ENCODE results near the gene RAD51B. TPM values are rescaled to one million over a fixed set of nuclear protein-coding genes. Genes with fewer than 3 reads are reported as not detected.

RAD51B gene
- total RNA-seq, 1 experiment from 2014 or later: 8.5 TPM

DNA sequence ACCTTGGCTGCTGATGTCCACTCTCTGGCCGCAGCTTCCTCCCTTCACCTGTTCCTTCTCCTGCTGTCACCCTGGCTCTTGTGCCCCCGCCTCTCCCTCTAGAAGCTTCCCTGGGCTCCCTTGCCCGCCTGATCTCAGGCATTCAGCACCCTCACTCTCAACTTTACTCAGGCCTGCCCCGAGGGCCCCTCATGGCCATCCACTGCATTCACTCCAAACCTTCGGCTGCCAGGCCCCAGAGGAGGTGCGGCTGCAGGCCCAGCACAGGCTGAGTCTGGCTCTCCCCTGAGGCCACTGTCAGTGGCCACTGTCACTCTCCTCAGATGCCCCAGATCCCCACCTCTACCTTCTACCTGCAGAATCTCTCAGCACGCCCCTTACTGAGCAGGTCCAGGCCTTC is 789.4 kb downstream of the RAD51B start:
- ATAC-seq (no peak), DNase-seq (ENCODE audit: low read depth, low spot score) (no peak)
- H3K4me3 ChIP-seq (ENCODE audit: low read depth in 2 of 2, low read length in 2 of 2): no peak overlapping the region
- 0 out of 2 replicates have a peak, but pooled peaks cover 2% of the 10 kb centered on the region for H3K4me1 ChIP-seq (ENCODE audit: control insufficient read depth, insufficient read depth, low read length)
- no peaks in the 10 kb centered on the region for H3K9me3 ChIP-seq (ENCODE audit: control insufficient read depth, insufficient read depth, low read depth, low read length)
- in situ Hi-C loops (cut with HindIII; ENCODE audit: low pct_unique_long_range_greater_than_20kb, low sequenced_read_pairs) (no loop called here), intact Hi-C loops (cut with micrococcal nuclease; ENCODE audit: unreplicated experiment) (no loop called here)
- ChIA-PET POLR2A (no interaction called here), CTCF (no interaction called here)
- BruUV-seq (replicated peaks): no TSS peak
- H3K27ac ChIP-seq (ENCODE audit: low read length): no peak overlapping the region
- no peaks in the 10 kb centered on the region for H3K36me3 ChIP-seq (ENCODE audit: control insufficient read depth, insufficient read depth, low read length)
- H3K27me3 ChIP-seq (ENCODE audit: control insufficient read depth, insufficient read depth, low read length): no peaks in the 10 kb centered on the region
- TF ChIP-seq, protein P1, sequence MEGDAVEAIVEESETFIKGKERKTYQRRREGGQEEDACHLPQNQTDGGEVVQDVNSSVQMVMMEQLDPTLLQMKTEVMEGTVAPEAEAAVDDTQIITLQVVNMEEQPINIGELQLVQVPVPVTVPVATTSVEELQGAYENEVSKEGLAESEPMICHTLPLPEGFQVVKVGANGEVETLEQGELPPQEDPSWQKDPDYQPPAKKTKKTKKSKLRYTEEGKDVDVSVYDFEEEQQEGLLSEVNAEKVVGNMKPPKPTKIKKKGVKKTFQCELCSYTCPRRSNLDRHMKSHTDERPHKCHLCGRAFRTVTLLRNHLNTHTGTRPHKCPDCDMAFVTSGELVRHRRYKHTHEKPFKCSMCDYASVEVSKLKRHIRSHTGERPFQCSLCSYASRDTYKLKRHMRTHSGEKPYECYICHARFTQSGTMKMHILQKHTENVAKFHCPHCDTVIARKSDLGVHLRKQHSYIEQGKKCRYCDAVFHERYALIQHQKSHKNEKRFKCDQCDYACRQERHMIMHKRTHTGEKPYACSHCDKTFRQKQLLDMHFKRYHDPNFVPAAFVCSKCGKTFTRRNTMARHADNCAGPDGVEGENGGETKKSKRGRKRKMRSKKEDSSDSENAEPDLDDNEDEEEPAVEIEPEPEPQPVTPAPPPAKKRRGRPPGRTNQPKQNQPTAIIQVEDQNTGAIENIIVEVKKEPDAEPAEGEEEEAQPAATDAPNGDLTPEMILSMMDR (IDR thresholded peaks at IDR 0.05): no peak
- TF ChIP-seq SIN3A (IDR thresholded peaks at IDR 0.05; ENCODE audit: borderline replicate concordance, insufficient read depth, low read depth, low read length) (no peak), TCF7L2 (IDR thresholded peaks at IDR 0.05; ENCODE audit: low read depth, low read length) (no peak), POLR2AphosphoS5 (IDR thresholded peaks at IDR 0.05; ENCODE audit: low read depth, low read length) (no peak)
- TF ChIP-seq, protein P2, sequence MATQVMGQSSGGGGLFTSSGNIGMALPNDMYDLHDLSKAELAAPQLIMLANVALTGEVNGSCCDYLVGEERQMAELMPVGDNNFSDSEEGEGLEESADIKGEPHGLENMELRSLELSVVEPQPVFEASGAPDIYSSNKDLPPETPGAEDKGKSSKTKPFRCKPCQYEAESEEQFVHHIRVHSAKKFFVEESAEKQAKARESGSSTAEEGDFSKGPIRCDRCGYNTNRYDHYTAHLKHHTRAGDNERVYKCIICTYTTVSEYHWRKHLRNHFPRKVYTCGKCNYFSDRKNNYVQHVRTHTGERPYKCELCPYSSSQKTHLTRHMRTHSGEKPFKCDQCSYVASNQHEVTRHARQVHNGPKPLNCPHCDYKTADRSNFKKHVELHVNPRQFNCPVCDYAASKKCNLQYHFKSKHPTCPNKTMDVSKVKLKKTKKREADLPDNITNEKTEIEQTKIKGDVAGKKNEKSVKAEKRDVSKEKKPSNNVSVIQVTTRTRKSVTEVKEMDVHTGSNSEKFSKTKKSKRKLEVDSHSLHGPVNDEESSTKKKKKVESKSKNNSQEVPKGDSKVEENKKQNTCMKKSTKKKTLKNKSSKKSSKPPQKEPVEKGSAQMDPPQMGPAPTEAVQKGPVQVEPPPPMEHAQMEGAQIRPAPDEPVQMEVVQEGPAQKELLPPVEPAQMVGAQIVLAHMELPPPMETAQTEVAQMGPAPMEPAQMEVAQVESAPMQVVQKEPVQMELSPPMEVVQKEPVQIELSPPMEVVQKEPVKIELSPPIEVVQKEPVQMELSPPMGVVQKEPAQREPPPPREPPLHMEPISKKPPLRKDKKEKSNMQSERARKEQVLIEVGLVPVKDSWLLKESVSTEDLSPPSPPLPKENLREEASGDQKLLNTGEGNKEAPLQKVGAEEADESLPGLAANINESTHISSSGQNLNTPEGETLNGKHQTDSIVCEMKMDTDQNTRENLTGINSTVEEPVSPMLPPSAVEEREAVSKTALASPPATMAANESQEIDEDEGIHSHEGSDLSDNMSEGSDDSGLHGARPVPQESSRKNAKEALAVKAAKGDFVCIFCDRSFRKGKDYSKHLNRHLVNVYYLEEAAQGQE (IDR thresholded peaks at IDR 0.05; ENCODE audit: insufficient read depth in 1 of 2, low read depth in 2 of 2, low read length in 1 of 2): no peak

DNA sequence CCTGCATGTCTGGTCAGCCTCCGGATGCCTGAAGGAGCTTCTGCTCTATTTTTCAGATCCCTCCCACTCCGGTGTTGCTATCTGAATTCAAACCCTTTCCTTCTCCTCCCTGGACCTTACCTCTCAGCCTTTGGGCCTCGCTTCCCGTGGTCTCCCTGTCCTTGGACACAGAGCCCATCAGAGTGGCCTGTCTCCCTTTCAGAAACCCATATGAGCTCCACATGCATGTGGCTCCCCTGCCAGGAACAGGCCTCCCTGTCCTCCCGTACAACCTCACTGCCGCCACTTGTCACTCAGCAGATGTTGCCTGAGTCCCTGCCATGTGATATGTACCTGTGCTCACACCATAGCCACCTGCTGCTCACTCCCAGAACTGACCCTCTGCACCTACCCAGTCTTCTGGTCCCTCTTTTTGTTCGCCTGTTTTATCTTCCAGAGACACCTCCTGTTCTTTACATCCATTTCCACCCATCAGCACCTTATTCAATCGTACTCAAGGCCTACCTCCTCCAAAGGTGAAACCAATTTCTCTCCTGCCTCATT is 790.7 kb downstream of the RAD51B start:
- CTCF ChIA-PET: no interaction called here
- Histone ChIP-seq H3K4me1 (ENCODE audit: control insufficient read depth, insufficient read depth, low read length) (0 out of 2 replicates have a peak, but pooled peaks cover 2% of the 10 kb centered on the region), H3K27me3 (ENCODE audit: control insufficient read depth, insufficient read depth, low read length) (no peaks in the 10 kb centered on the region), H3K36me3 (ENCODE audit: control insufficient read depth, insufficient read depth, low read length) (no peaks in the 10 kb centered on the region), H3K4me3 (ENCODE audit: low read depth in 2 of 2, low read length in 2 of 2) (no peak overlapping the region), H3K27ac (ENCODE audit: low read length) (no peak overlapping the region), H3K9me3 (ENCODE audit: control insufficient read depth, insufficient read depth, low read depth, low read length) (no peaks in the 10 kb centered on the region)
- ATAC-seq (no peak), DNase-seq (ENCODE audit: low read depth, low spot score) (no peak)
- in situ Hi-C loops (cut with HindIII; ENCODE audit: low pct_unique_long_range_greater_than_20kb, low sequenced_read_pairs): no loop called here
- intact Hi-C loops (cut with micrococcal nuclease; ENCODE audit: unreplicated experiment): no loop called here
- no TSS peak for BruUV-seq (replicated peaks)
- TF ChIP-seq, protein P1 (IDR thresholded peaks at IDR 0.05): no peak
- TF ChIP-seq SIN3A (IDR thresholded peaks at IDR 0.05; ENCODE audit: borderline replicate concordance, insufficient read depth, low read depth, low read length) (no peak), POLR2AphosphoS5 (IDR thresholded peaks at IDR 0.05; ENCODE audit: low read depth, low read length) (no peak), TCF7L2 (IDR thresholded peaks at IDR 0.05; ENCODE audit: low read depth, low read length) (no peak)
- TF ChIP-seq, protein P2 (IDR thresholded peaks at IDR 0.05; ENCODE audit: insufficient read depth in 1 of 2, low read depth in 2 of 2, low read length in 1 of 2): no peak
- POLR2A ChIA-PET: no interaction called here
